Smooth muscle cell (in vitro differentiated cells): ENCODE measurements around the gene GVQW3. TPM values are rescaled to one million over a fixed set of nuclear protein-coding genes. Genes with fewer than 3 reads are reported as not detected.

Experiments
- DNase-seq: peaks from one replicate; lab custom pipeline; 2025; ENCODE audit not compliant: unreplicated experiment; lab: John Stamatoyannopoulos, UW
- H2AFZ ChIP-seq: fragments of 200-600 bp; sonication (generic); 2 replicates; pipeline ENCODE4 v1.6.0; 2016; ENCODE audit warnings: antibody characterized with exemption, low read depth, mild to moderate bottlenecking
- H3F3A ChIP-seq: fragments of 200-600 bp; sonication (generic); 2 replicates; pipeline ENCODE4 v1.6.0; 2017; ENCODE audit warnings: antibody characterized with exemption, low read depth
- H3K27ac ChIP-seq: fragments of 200-600 bp; sonication (generic); 2 replicates; pipeline ENCODE4 v1.5.1; 2016; ENCODE audit warnings: low read depth, mild to moderate bottlenecking
- H3K27me3 ChIP-seq: fragments of 200-600 bp; sonication (generic); 2 replicates; pipeline ENCODE4 v1.6.1; 2016; ENCODE audit warnings: low read depth, mild to moderate bottlenecking
- H3K36me3 ChIP-seq: fragments of 200-600 bp; sonication (generic); 2 replicates; pipeline ENCODE4 v1.5.1; 2016; ENCODE audit warnings: low read depth
- H3K4me1 ChIP-seq: fragments of 200-600 bp; sonication (generic); 2 replicates; pipeline ENCODE4 v1.5.1; 2016; ENCODE audit warnings: low read depth
- H3K4me2 ChIP-seq: fragments of 200-600 bp; sonication (generic); 2 replicates; pipeline ENCODE4 v1.6.0; 2016; ENCODE audit warnings: mild to moderate bottlenecking
- H3K4me3 ChIP-seq: fragments of 200-600 bp; sonication (generic); 2 replicates; pipeline ENCODE4 v1.5.1; 2016; ENCODE audit warnings: mild to moderate bottlenecking
- H3K79me2 ChIP-seq: fragments of 200-600 bp; sonication (generic); 2 replicates; pipeline ENCODE4 v1.6.0; 2016; ENCODE audit warnings: low read depth, mild to moderate bottlenecking
- H3K9ac ChIP-seq: fragments of 200-600 bp; sonication (generic); 2 replicates; pipeline ENCODE4 v1.6.0; 2016; ENCODE audit warnings: low read depth
- H3K9me3 ChIP-seq: fragments of 200-600 bp; sonication (generic); replicated peaks from 2 replicates; pipeline ENCODE4 v1.5.1; 2016; ENCODE audit warnings: low read depth
- H4K20me1 ChIP-seq: fragments of 200-600 bp; sonication (generic); 2 replicates; pipeline ENCODE4 v1.6.0; 2016; ENCODE audit warnings: low read depth
- CTCF ChIP-seq: fragments of 200-600 bp; sonication (generic); IDR thresholded peaks from 2 replicates; pipeline ENCODE4 v1.5.1; 2017; ENCODE audit warnings: borderline replicate concordance, mild to moderate bottlenecking, antibody characterized with exemption; ENCODE audit not compliant: insufficient read depth, poor library complexity, severe bottlenecking
- WGBS: methylation state at CpG from one replicate; pipeline ENCODE4 v1.1.7; 2016; ENCODE audit warnings: low lambda C conversion rate; 5-methylcytosine and 5-hydroxymethylcytosine counted together
- polyA plus RNA-seq: library from polyadenylated mRNA; unstranded; fragments of >200 nt; fragmentation: Nextera tagmentation; extraction: Ambion mirVana; gene quantifications from 2 replicates; pipeline ENCODE4 v1.2.1, GENCODE V29; 2016
- total RNA-seq: library from RNA; depleted of rRNA; stranded (reverse); fragments of >200 nt; gene quantifications from 2 replicates; pipeline ENCODE4 v1.2.3, GENCODE V29; 2014

Gene GVQW3
- total and polyA plus RNA-seq, 2 experiments from 2014 or later: 2.8 to 3.1 TPM

DNA sequence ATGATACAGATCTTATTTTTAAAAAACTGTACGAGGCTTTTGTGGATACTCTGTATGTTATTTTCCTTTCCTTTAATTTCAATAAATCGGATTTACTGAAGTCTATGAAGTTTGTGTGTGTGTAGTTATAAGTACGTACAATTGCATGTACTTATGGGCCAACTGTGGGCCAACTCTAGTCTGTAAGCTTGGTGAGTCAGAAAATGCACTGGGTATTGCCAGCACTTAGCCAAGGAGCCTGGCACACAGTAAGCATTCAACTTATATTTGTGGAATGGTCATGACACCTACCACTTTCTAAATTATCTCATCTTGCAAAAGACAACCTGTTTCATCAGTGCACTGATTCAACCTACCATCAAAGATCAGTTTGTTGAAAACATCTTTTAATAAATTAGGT, 32.8 kb upstream of the GVQW3 start:
- Histone ChIP-seq H3K36me3 (peaks cover 6% of the 10 kb centered on the region), H3K4me2 (no peak overlapping the region), H2AFZ (no peak overlapping the region), H3K4me1 (no peaks in the 10 kb centered on the region), H3K27ac (no peak overlapping the region), H3K9ac (no peak overlapping the region), H3F3A (no peaks in the 10 kb centered on the region), H4K20me1 (no peaks in the 10 kb centered on the region), H3K79me2 (no peaks in the 10 kb centered on the region), H3K4me3 (no peak overlapping the region), H3K27me3 (no peaks in the 10 kb centered on the region), H3K9me3 (no peaks in the 10 kb centered on the region)
- DNase-seq: no peak
- 99% methylated on average over 3 of the region's 3 CpGs for WGBS
- no peak for TF ChIP-seq CTCF

- DNase-seq: no peak
- H3K36me3 ChIP-seq: peaks cover 29% of the 10 kb centered on the region
- WGBS: 97% methylated on average over 1 of the region's 1 CpG
- peaks cover 4% of the 10 kb centered on the region for H4K20me1 ChIP-seq
- H3K27me3 ChIP-seq: no peaks in the 10 kb centered on the region
- H3K4me3 ChIP-seq: no peak overlapping the region
- H2AFZ ChIP-seq: no peak overlapping the region
- peaks cover 3% of the 10 kb centered on the region for H3K9me3 ChIP-seq
- TF ChIP-seq CTCF: no peak
- H3K4me1 ChIP-seq: no peaks in the 10 kb centered on the region
- no peak overlapping the region for H3K4me2 ChIP-seq
- H3K27ac ChIP-seq: no peak overlapping the region
- H3F3A ChIP-seq: no peaks in the 10 kb centered on the region
- no peak overlapping the region for H3K9ac ChIP-seq
- peaks cover 3% of the 10 kb centered on the region for H3K79me2 ChIP-seq
Observed at GRCh38 chr11:76355172-76355571, 26.0 kb upstream of the GVQW3 start.

DNA sequence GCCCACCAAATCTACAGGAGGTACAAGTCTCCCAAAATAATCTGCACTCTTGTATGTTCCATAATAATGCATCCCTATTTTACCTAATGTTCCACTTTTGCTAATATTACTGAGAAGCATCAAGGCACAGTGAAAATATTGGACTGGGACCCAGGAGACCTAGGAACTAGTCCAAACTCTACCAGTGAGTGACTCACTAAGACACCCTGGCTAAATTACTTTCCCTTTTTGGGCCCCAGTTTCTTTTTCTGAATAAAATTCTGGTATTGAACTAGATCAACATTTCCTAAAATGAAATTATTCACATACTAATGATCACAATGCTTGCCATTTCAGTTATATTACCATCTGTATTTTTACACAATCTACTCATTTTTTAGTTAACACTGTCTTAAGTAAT, 19.7 kb upstream of the GVQW3 start:
- H3K27ac ChIP-seq: no peak overlapping the region
- no peak for DNase-seq
- no peaks in the 10 kb centered on the region for H3K36me3 ChIP-seq
- peaks cover 26% of the 10 kb centered on the region for H4K20me1 ChIP-seq
- H3K4me3 ChIP-seq: no peak overlapping the region
- no peaks in the 10 kb centered on the region for H3F3A ChIP-seq
- H3K27me3 ChIP-seq: no peaks in the 10 kb centered on the region
- TF ChIP-seq CTCF: no peak
- peaks cover 18% of the 10 kb centered on the region for H3K79me2 ChIP-seq
- no peak overlapping the region for H3K9ac ChIP-seq
- H3K9me3 ChIP-seq: no peaks in the 10 kb centered on the region
- H2AFZ ChIP-seq: no peak overlapping the region
- H3K4me2 ChIP-seq: no peak overlapping the region
- no peaks in the 10 kb centered on the region for H3K4me1 ChIP-seq

DNA sequence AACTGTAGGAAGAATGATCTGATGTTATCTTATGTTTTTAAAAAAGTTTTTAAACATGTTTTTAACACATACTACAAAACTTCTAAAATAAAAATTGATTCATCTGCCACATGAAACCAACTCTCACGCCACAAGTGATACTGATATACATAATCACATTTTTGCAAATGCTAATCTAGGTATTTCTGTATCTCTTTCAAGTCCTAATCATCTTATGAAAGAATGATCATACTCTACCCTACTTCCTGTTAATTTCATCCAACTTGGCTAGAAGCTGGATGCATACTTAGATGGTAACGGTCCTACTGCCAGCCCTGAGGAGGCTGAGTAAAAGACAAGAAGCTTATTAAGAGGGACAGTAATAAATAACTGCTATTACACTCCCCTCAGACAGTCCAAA, 19.3 kb upstream of the GVQW3 start:
- no peak overlapping the region for H3K4me3 ChIP-seq
- H3K4me2 ChIP-seq: no peak overlapping the region
- H3K4me1 ChIP-seq: no peaks in the 10 kb centered on the region
- H4K20me1 ChIP-seq: peaks cover 28% of the 10 kb centered on the region
- H3K27me3 ChIP-seq: no peaks in the 10 kb centered on the region
- H3K9ac ChIP-seq: no peak overlapping the region
- DNase-seq: no peak
- H3K9me3 ChIP-seq: no peaks in the 10 kb centered on the region
- TF ChIP-seq CTCF: no peak
- no peak overlapping the region for H3K27ac ChIP-seq
- H2AFZ ChIP-seq: no peak overlapping the region
- no peaks in the 10 kb centered on the region for H3K36me3 ChIP-seq
- H3F3A ChIP-seq: no peaks in the 10 kb centered on the region
- WGBS: 93% methylated on average over 2 of the region's 2 CpGs
- H3K79me2 ChIP-seq: peaks cover 22% of the 10 kb centered on the region
